ENCODE results near the gene C1D.

C1D gene

DNA sequence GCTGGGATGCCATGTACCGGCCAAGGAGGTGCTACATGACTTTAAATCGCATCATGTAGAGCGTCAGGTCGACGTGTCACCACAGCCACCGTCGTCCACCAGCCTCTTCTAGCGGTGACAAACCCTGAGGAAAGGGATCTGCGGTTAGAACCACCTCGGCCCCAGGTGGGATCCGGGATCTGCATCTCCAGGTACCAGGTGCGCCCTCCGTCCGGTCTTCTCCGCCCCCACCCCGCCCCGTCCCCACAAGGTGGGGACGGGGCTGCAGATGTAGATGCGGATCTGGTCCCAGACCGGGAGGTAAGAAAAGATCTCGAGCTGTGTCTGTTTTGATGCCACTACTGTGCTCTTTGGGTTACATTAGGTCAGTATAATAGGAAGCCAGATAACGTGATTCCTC, 38.4 kb downstream of the C1D start:
- no peaks in the 10 kb centered on the region for H3K27me3 ChIP-seq (ENCODE audit: insufficient read depth, low read length, poor library complexity, severe bottlenecking)
- no peaks in the 10 kb centered on the region for H3K79me2 ChIP-seq (ENCODE audit: insufficient read depth, low read length)
- no peaks in the 10 kb centered on the region for H3K9me2 ChIP-seq (replicated peaks; ENCODE audit: low read depth, low read length)
- TF ChIP-seq EZH2phosphoT487 (IDR thresholded peaks at IDR 0.05; ENCODE audit: borderline replicate concordance) (no peak), CTCF (conservative IDR thresholded peaks at IDR 0.05; ENCODE audit: low read length) (no peak)
- H3K9ac ChIP-seq (ENCODE audit: low read depth, low read length, poor library complexity, severe bottlenecking) = no peak overlapping the region
- H4K20me1 ChIP-seq (ENCODE audit: insufficient read depth, low read length, poor library complexity, severe bottlenecking) = no peaks in the 10 kb centered on the region
- H3F3A ChIP-seq (ENCODE audit: low read depth) = no peaks in the 10 kb centered on the region
- H3K4me1 ChIP-seq (ENCODE audit: insufficient read depth, low read length, poor library complexity, severe bottlenecking) = no peaks in the 10 kb centered on the region
- H3K4me3 ChIP-seq (ENCODE audit: low read length, poor library complexity, severe bottlenecking) = no peak overlapping the region
- no peaks in the 10 kb centered on the region for H3K36me3 ChIP-seq (ENCODE audit: insufficient read depth, low read length)
- H3K9me3 ChIP-seq (ENCODE audit: insufficient read depth, low read depth, low read length) = no peaks in the 10 kb centered on the region
- no peak overlapping the region for H2AFZ ChIP-seq (ENCODE audit: low read length)
- H3K4me2 ChIP-seq (ENCODE audit: low read depth, low read length, poor library complexity, severe bottlenecking) = no peak overlapping the region

DNA sequence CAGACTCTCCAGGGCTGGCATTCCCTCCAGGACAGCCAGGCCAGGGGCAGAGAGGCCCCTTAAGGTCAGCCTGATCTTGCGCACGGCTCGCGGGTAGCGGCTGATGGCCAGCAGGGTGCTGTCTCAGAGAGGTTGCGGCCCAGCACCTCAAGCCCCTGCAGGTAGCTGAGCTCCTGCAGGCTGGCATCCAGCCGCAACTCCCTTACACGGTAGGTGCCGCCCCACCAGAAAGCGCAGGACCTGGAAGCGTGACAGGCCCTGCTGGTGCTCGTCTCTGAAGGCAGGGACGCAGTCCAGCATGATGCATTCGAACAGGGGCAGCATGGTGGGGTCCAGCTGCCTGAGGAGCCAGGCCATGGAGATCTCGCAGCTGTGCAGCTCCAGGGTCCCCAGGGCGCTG, 38.9 kb downstream of the C1D start:
- Histone ChIP-seq H3K79me2 (ENCODE audit: insufficient read depth, low read length) (no peaks in the 10 kb centered on the region), H2AFZ (ENCODE audit: low read length) (no peak overlapping the region), H3K36me3 (ENCODE audit: insufficient read depth, low read length) (no peaks in the 10 kb centered on the region), H3K27me3 (ENCODE audit: insufficient read depth, low read length, poor library complexity, severe bottlenecking) (no peaks in the 10 kb centered on the region), H3K4me2 (ENCODE audit: low read depth, low read length, poor library complexity, severe bottlenecking) (no peak overlapping the region), H3K9me3 (ENCODE audit: insufficient read depth, low read depth, low read length) (no peaks in the 10 kb centered on the region), H3K9me2 (replicated peaks; ENCODE audit: low read depth, low read length) (no peaks in the 10 kb centered on the region), H3K4me1 (ENCODE audit: insufficient read depth, low read length, poor library complexity, severe bottlenecking) (no peaks in the 10 kb centered on the region), H3K4me3 (ENCODE audit: low read length, poor library complexity, severe bottlenecking) (no peak overlapping the region), H3K9ac (ENCODE audit: low read depth, low read length, poor library complexity, severe bottlenecking) (no peak overlapping the region), H3F3A (ENCODE audit: low read depth) (no peaks in the 10 kb centered on the region), H4K20me1 (ENCODE audit: insufficient read depth, low read length, poor library complexity, severe bottlenecking) (no peaks in the 10 kb centered on the region)
- TF ChIP-seq EZH2phosphoT487 (IDR thresholded peaks at IDR 0.05; ENCODE audit: borderline replicate concordance) (no peak), CTCF (conservative IDR thresholded peaks at IDR 0.05; ENCODE audit: low read length) (no peak)

GRCh38 chr2:68018727-68019126, 44.1 kb downstream of the C1D start:
- no peak for TF ChIP-seq CTCF (conservative IDR thresholded peaks at IDR 0.05; ENCODE audit: low read length)
- no peak for TF ChIP-seq EZH2phosphoT487 (IDR thresholded peaks at IDR 0.05; ENCODE audit: borderline replicate concordance)
- Histone ChIP-seq H3K27me3 (ENCODE audit: insufficient read depth, low read length, poor library complexity, severe bottlenecking) (no peaks in the 10 kb centered on the region), H3K4me1 (ENCODE audit: insufficient read depth, low read length, poor library complexity, severe bottlenecking) (no peaks in the 10 kb centered on the region), H3K36me3 (ENCODE audit: insufficient read depth, low read length) (no peaks in the 10 kb centered on the region), H3K9me2 (replicated peaks; ENCODE audit: low read depth, low read length) (no peaks in the 10 kb centered on the region), H2AFZ (ENCODE audit: low read length) (no peak overlapping the region), H4K20me1 (ENCODE audit: insufficient read depth, low read length, poor library complexity, severe bottlenecking) (no peaks in the 10 kb centered on the region), H3K4me3 (ENCODE audit: low read length, poor library complexity, severe bottlenecking) (no peak overlapping the region), H3K79me2 (ENCODE audit: insufficient read depth, low read length) (no peaks in the 10 kb centered on the region), H3K9ac (ENCODE audit: low read depth, low read length, poor library complexity, severe bottlenecking) (no peak overlapping the region), H3F3A (ENCODE audit: low read depth) (no peaks in the 10 kb centered on the region), H3K4me2 (ENCODE audit: low read depth, low read length, poor library complexity, severe bottlenecking) (no peak overlapping the region), H3K9me3 (ENCODE audit: insufficient read depth, low read depth, low read length) (no peaks in the 10 kb centered on the region)
